Gastrocnemius medialis (tissue), 4 donors: ENCODE measurements around the gene PA2G4.

Source experiments
- CTCF ChIP-seq, 5 experiments: fragments of 450-650 bp in 3 of 5; fragments of 200-600 bp in 2 of 5; sonication (generic) in 2 of 5; IDR thresholded peaks in 4 of 5; conservative IDR thresholded peaks in 1 of 5; 1 replicate in 4 of 5; 2 replicates in 1 of 5; pipeline ENCODE4 v1.5.1; 2016 to 2019; ENCODE audit warnings: antibody characterized with exemption in 5 of 5, mild to moderate bottlenecking in 3 of 5, moderate library complexity in 3 of 5
- POLR2A ChIP-seq, 2 donors: fragments of 450-650 bp; IDR thresholded peaks; one replicate each; pipeline ENCODE4 v1.6.1; 2017; ENCODE audit warnings: antibody characterized with exemption in 2 of 2, mild to moderate bottlenecking in 2 of 2, moderate library complexity in 2 of 2

DNA sequence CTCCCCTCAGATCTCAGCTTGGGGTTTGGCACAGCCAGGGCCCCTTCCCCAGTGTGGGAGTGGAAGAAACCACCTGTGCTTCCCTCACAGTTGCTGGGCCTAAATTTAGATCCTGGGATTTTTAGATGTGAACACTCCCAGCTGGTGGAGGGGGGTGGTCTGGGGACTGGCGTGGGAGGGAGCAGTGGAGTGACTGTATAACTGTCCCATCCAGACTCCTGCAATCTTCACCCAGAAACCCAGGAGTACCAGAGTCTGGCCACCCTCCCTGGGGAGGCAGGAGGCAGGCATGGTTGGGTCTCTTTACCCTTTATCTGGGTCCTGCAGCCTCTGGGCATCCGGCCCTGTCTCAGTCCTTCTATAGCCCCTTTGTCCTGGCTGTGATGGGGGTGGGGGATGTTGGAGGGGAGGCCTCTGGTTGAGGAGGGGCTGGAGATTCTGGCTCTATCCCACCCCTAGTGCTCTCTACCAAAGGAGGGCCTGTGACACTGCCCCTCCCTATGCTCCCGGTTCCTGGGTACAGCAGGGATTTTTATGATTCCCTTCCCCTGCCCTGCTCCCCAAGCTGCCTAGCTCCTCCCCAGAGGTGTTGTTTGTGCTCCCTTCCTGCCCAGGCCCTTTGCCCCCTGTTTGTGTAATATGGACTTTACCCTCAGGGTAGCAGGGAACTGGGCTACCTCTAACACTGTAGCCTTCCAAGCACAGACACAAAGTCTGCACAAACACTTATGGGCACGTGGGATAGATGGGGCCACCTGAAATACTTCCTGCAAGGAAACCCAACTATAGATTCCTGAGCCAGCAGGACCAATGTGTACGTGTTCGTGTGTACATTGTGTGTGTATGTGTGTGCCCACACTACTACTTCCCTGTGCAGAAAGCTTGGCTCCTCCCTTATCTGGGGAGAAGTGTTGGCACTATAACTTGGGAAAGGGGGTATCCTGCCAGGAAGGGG lies 22.7 kb upstream of the PA2G4 start:
- TF ChIP-seq CTCF (IDR thresholded peaks at IDR 0.05 in 4 of 5, conservative IDR thresholded peaks at IDR 0.05 in 1 of 5) (no peak), POLR2A (IDR thresholded peaks at IDR 0.05) (no peak)
